Mucosa of descending colon (tissue), 3 donors: ENCODE results near the gene AGPAT3. TPM values are rescaled to one million over a fixed set of nuclear protein-coding genes. Genes with fewer than 3 reads are reported as not detected.

Experiments used
- ATAC-seq: fragments of 200-7000 bp; cut with Tn5 transposase; one replicate; pipeline ENCODE4 v1.9.1; 2020; ENCODE audit warnings: mild to moderate bottlenecking, moderate library complexity
- DNase-seq, 3 donors: peaks; one replicate each; pipeline ENCODE4 v3.0.0-alpha.2; 2020
- H3K36me3 ChIP-seq: fragments of 200-600 bp; one replicate; pipeline ENCODE4 v1.8.0; 2021; ENCODE audit warnings: low read depth, mild to moderate bottlenecking
- H3K4me1 ChIP-seq: fragments of 200-600 bp; one replicate; pipeline ENCODE4 v1.8.0; 2021; ENCODE audit warnings: low read depth, mild to moderate bottlenecking
- H3K4me3 ChIP-seq: fragments of 200-600 bp; one replicate; pipeline ENCODE4 v1.8.0; 2021; ENCODE audit warnings: mild to moderate bottlenecking
- H3K9me3 ChIP-seq: fragments of 200-600 bp; one replicate; pipeline ENCODE4 v1.8.0; 2021; ENCODE audit warnings: mild to moderate bottlenecking
- intact Hi-C, 2 donors: fragments of 100-400 bp; cut with DNase I in 1 of 2; cut with micrococcal nuclease in 1 of 2; formaldehyde crosslinking; loops; one replicate each; pipeline versions ENCODE4 v1.11.0 to v1.11.1; 2022; cut with DNase I, micrococcal nuclease
- total RNA-seq, 3 donors: library from RNA; stranded (reverse); fragmentation: NEBNext Ultra II Directional in 2 of 3; extraction: Animal tissue kit (Norgen Biotek cat#: 25700) in 2 of 3; gene quantifications; one replicate each; pipeline versions ENCODE4 v1.2.1 to v1.2.4, GENCODE V29; 2021 to 2023
- TF ChIP-seq, protein P1 (sequence below): fragments of 200-600 bp; IDR thresholded peaks from one replicate; pipeline ENCODE4 v1.8.0; 2022; ENCODE audit warnings: antibody characterized with exemption, mild to moderate bottlenecking
- donor health status: DM: no; HTN: no; CAD: no; lungs with moderate emphysema.
- donor health status: DM: no; HTN: no; CAD: no.
- donor health status: DM: no; HTN: yes; CAD: no.

The AGPAT3 gene
- total RNA-seq, 3 donors from 2014 or later, result 77.7 to 120 (median 97.7) TPM

DNA sequence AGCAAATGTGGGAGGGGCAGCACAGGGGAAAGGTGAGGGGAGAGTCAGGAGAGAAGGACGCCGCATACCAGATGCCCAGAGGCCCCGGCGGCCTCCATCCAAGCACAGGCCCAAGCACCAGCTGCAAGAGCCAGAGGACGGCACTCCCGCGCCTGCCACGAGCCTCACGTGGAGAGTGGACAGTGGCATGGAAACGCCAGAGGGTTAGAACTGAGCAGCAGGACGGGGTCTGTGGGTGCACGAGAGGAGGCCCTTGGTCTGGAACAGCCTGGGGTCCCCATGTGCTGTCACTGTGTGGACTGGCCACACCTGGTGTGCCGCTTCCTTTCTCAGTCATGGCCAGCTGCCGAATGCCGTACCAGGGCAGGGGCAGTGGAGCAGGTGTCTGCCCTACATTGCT lies 68.7 kb downstream of the AGPAT3 start:
- intact Hi-C loops, result no loop called here
- no peak for ATAC-seq
- Histone ChIP-seq H3K36me3 (no peaks in the 10 kb centered on the region), H3K4me1 (no peaks in the 10 kb centered on the region), H3K4me3 (no peak overlapping the region), H3K9me3 (no peaks in the 10 kb centered on the region)
- TF ChIP-seq, protein P1, sequence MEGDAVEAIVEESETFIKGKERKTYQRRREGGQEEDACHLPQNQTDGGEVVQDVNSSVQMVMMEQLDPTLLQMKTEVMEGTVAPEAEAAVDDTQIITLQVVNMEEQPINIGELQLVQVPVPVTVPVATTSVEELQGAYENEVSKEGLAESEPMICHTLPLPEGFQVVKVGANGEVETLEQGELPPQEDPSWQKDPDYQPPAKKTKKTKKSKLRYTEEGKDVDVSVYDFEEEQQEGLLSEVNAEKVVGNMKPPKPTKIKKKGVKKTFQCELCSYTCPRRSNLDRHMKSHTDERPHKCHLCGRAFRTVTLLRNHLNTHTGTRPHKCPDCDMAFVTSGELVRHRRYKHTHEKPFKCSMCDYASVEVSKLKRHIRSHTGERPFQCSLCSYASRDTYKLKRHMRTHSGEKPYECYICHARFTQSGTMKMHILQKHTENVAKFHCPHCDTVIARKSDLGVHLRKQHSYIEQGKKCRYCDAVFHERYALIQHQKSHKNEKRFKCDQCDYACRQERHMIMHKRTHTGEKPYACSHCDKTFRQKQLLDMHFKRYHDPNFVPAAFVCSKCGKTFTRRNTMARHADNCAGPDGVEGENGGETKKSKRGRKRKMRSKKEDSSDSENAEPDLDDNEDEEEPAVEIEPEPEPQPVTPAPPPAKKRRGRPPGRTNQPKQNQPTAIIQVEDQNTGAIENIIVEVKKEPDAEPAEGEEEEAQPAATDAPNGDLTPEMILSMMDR, result no peak
- peak in 1 of 3 donors; percentile 29 for DNase-seq

DNA sequence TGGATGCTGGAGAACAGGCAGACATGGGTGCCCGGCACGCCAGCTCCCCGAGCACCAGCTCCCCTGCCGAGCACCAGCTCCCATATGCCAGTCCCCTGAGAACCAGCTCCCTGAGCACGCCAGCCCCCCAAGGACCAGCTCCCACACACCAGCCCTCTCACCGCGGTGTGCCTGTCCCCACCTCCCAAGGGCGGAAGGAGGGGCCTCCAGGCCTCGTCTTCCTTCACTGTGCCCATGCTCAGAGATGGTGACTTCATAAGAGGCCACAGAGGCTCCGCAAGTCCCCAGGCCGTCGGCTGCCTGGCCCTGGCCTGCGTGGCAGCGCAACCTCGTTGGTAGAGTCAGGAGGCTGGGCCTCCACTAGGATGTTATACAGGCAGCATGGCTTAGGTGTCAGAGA lies 69.1 kb downstream of the AGPAT3 start:
- Histone ChIP-seq H3K36me3 (no peaks in the 10 kb centered on the region), H3K9me3 (no peaks in the 10 kb centered on the region), H3K4me1 (no peaks in the 10 kb centered on the region), H3K4me3 (no peak overlapping the region)
- TF ChIP-seq, protein P1, result no peak
- ATAC-seq (no peak), DNase-seq (peak in 1 of 3 donors; percentile 28)
- intact Hi-C loops, result no loop called here

- TF ChIP-seq, protein P1, result no peak
- no peaks in the 10 kb centered on the region for H3K36me3 ChIP-seq
- ATAC-seq (no peak), DNase-seq (peak in 1 of 3 donors; percentile 44)
- H3K4me3 ChIP-seq, result no peak overlapping the region
- intact Hi-C loops, result no loop called here
- no peaks in the 10 kb centered on the region for H3K9me3 ChIP-seq
- no peaks in the 10 kb centered on the region for H3K4me1 ChIP-seq
These were observed 70.0 kb downstream of the AGPAT3 start for GRCh38 chr21:43934716-43935705.

GRCh38 chr21:43935711-43936110 lies 70.7 kb downstream of the AGPAT3 start:
- Histone ChIP-seq H3K36me3 (no peaks in the 10 kb centered on the region), H3K4me1 (no peaks in the 10 kb centered on the region), H3K4me3 (no peak overlapping the region), H3K9me3 (no peaks in the 10 kb centered on the region)
- peak in 1 of 3 donors; percentile 31 for DNase-seq
- intact Hi-C loops, result no loop called here
- ATAC-seq, result no peak
- TF ChIP-seq, protein P1, result no peak

- peak in 1 of 3 donors; percentile 36 for DNase-seq
- intact Hi-C loops, result no loop called here
- no peaks in the 10 kb centered on the region for H3K4me1 ChIP-seq
- TF ChIP-seq, protein P1, result no peak
- H3K4me3 ChIP-seq, result no peak overlapping the region
- no peaks in the 10 kb centered on the region for H3K36me3 ChIP-seq
- no peaks in the 10 kb centered on the region for H3K9me3 ChIP-seq
- ATAC-seq, result no peak
These were observed 71.4 kb downstream of the AGPAT3 start for GRCh38 chr21:43936247-43936967.
